Peyer's patch (tissue), 4 donors: Measurements from ENCODE around the gene TAF3. TPM values are rescaled to one million over a fixed set of nuclear protein-coding genes. Genes with fewer than 3 reads are reported as not detected.

Source experiments
- DNase-seq, 3 donors: peaks; one replicate each; pipeline ENCODE4 v3.0.0-alpha.2; 2017 to 2019
- H3K27ac ChIP-seq, 4 donors: fragments of 200-600 bp; sonication (generic); one replicate each; pipeline ENCODE4 v1.5.1; 2016 to 2019
- H3K27me3 ChIP-seq, 2 donors: fragments of 200-600 bp; sonication (generic); one replicate each; pipeline ENCODE4 v1.5.1; 2019
- H3K36me3 ChIP-seq, 3 donors: fragments of 200-600 bp; sonication (generic); one replicate each; pipeline ENCODE4 v1.5.1; 2016 to 2019
- H3K4me1 ChIP-seq, 4 donors: fragments of 200-600 bp; sonication (generic); one replicate each; pipeline ENCODE4 v1.5.1; 2016 to 2019
- H3K4me3 ChIP-seq, 4 donors: fragments of 200-600 bp; sonication (generic); 1 replicate in 3 of 4; 2 replicates in 1 of 4; pipeline ENCODE4 v1.5.1; 2016 to 2019; ENCODE audit warnings: mild to moderate bottlenecking in 1 of 4
- H3K9me3 ChIP-seq, 4 donors: fragments of 200-600 bp; sonication (generic); one replicate each; pipeline ENCODE4 v1.5.1; 2016 to 2019; ENCODE audit warnings: mild to moderate bottlenecking in 1 of 4
- CTCF ChIP-seq, 6 experiments: fragments of 450-650 bp in 4 of 6; fragments of 200-600 bp in 2 of 6; sonication (generic) in 1 of 6; IDR thresholded peaks; one replicate each; pipeline ENCODE4 v1.5.1; 2017 to 2019; ENCODE audit warnings: antibody characterized with exemption in 6 of 6, mild to moderate bottlenecking in 3 of 6, moderate library complexity in 1 of 6
- POLR2A ChIP-seq, 2 donors: fragments of 450-650 bp; IDR thresholded peaks; one replicate each; pipeline ENCODE4 v1.5.1; 2017; ENCODE audit warnings: antibody characterized with exemption in 2 of 2, mild to moderate bottlenecking in 2 of 2, moderate library complexity in 2 of 2
- total RNA-seq, 4 donors: library from RNA; depleted of rRNA; stranded (reverse); fragments of >200 nt; gene quantifications; one replicate each; pipeline ENCODE4 v1.1.0, GENCODE V29; 2016

The TAF3 gene
- total RNA-seq, 4 donors from 2014 or later, result 5.1 to 22.3 (median 7.1) TPM

DNA sequence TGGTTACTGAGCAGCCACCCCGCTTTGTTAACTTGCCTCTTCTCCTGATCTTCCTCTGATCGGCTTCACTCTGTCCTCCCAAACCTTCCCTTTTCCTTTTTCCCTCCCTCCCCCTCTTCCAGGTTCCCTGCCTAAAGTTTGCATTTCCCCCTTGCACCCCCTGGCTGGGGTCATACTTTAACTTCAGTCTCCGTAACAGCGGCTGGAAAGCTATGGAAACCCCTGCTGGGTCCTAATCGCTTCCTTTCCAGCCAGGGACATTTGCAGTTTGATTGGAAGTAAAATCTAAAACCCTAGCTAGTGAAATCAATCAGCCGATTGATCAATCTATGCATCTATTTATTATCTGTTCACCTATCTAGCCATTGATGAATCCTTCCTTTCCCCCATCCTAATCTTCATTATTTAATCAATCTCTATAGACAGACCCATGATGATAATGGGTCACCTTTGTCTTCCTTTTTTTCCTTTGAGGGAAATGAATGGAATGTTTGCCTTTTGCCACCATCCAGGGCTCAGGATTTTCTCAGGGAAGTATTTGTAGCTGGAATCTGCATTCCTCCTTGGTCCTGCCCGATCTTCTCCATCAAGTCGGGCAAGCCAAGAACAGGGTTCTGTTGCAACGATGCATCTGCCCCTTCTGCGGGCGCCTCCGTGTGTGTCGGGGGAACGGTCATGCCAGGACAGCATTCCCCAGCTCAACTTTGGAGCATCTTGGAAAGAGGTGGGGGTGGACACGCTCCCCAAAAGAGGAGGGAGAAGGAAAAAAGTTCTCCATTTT, 245.0 kb downstream of the TAF3 start:
- TF ChIP-seq CTCF (IDR thresholded peaks at IDR 0.05) (no peak), POLR2A (IDR thresholded peaks at IDR 0.05) (no peak)
- Histone ChIP-seq H3K27ac (no peak overlapping the region), H3K4me3 (no peak overlapping the region), H3K4me1 (no peaks in the 10 kb centered on the region), H3K27me3 (no peaks in the 10 kb centered on the region), H3K36me3 (no peaks in the 10 kb centered on the region), H3K9me3 (no peaks in the 10 kb centered on the region)
- no peak for DNase-seq

- no peak for TF ChIP-seq POLR2A (IDR thresholded peaks at IDR 0.05)
- no peak for TF ChIP-seq CTCF (IDR thresholded peaks at IDR 0.05)
- H3K9me3 ChIP-seq, result no peaks in the 10 kb centered on the region
- H3K36me3 ChIP-seq, result no peaks in the 10 kb centered on the region
- DNase-seq, result no peak
- H3K27me3 ChIP-seq, result no peaks in the 10 kb centered on the region
- H3K4me1 ChIP-seq, result no peaks in the 10 kb centered on the region
- no peak overlapping the region for H3K4me3 ChIP-seq
- no peak overlapping the region for H3K27ac ChIP-seq
Measured at GRCh38 chr10:8063935-8064334, 245.6 kb downstream of the TAF3 start.

DNA sequence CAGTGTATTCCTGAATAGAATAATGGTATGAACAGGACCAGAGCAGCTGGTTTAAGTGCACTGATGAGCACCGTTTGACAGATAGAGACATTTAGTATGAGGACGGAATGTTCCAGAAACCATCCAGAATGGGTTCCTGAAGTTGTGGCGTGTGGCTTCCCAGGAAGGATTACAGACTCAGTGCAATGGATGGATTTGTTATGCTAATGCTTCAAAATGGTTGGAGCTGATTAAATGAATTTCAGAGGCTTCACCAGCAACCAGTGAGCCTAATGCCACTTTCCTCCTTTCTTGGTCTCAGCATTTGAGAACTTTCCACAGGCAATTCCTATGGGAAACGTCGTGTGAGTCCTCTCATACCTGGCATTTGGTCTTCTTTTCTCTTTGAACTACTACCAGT, 246.1 kb downstream of the TAF3 start:
- no peak for DNase-seq
- H3K9me3 ChIP-seq, result no peaks in the 10 kb centered on the region
- no peaks in the 10 kb centered on the region for H3K27me3 ChIP-seq
- no peak for TF ChIP-seq CTCF (IDR thresholded peaks at IDR 0.05)
- no peak for TF ChIP-seq POLR2A (IDR thresholded peaks at IDR 0.05)
- H3K36me3 ChIP-seq, result no peaks in the 10 kb centered on the region
- H3K4me3 ChIP-seq, result no peak overlapping the region
- no peak overlapping the region for H3K27ac ChIP-seq
- no peaks in the 10 kb centered on the region for H3K4me1 ChIP-seq

DNA sequence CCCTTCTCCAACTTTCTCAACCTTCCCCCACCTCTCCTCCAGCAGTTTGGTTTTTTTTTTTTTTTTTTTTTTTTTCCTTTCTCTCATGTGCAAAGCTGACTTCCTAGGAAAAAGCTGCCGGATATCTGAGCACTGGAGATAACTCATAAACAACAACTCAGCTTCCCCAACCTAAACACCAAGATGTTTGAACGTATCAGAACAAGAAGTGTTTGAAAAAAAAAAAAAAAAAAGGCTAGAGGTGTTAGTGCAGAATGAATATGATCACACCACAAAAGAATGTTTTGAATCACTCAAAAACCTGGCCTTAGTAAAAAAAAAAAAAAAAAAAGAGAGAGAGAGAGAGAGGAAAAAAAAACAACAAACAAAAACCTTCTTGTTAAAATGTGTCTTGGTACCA, 247.3 kb downstream of the TAF3 start:
- no peaks in the 10 kb centered on the region for H3K9me3 ChIP-seq

DNA sequence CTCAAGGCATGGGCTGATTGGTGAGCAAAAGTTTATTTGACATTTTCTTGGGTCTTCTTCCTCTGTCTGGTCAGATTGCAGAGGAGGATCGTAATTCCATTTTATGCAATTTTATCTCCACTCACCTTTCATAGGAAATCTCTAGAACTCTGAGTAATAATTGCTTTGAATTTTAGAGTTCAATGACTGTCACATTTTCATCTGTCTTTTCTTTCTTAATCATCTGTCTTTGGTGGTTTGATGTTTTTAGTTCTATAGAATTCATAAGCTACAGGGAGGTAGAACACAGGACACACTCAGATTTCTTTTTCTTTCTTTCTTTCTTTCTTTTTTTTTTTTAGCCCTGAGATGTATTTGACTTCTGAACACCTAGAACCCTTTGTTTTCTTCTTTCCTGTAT, 247.8 kb downstream of the TAF3 start:
- H3K4me1 ChIP-seq, result no peaks in the 10 kb centered on the region
- TF ChIP-seq POLR2A (IDR thresholded peaks at IDR 0.05) (no peak), CTCF (IDR thresholded peaks at IDR 0.05) (no peak)
- H3K9me3 ChIP-seq, result no peaks in the 10 kb centered on the region
- no peak for DNase-seq
- no peaks in the 10 kb centered on the region for H3K36me3 ChIP-seq
- no peak overlapping the region for H3K27ac ChIP-seq
- H3K27me3 ChIP-seq, result no peaks in the 10 kb centered on the region
- no peak overlapping the region for H3K4me3 ChIP-seq

More for the DNA sequence above, 247.3 kb downstream of the TAF3 start:
- TF ChIP-seq POLR2A (IDR thresholded peaks at IDR 0.05), result no peak
- no peak for TF ChIP-seq CTCF (IDR thresholded peaks at IDR 0.05)
- Histone ChIP-seq H3K36me3 (no peaks in the 10 kb centered on the region), H3K27ac (no peak overlapping the region), H3K4me3 (no peak overlapping the region), H3K27me3 (no peaks in the 10 kb centered on the region), H3K4me1 (no peaks in the 10 kb centered on the region)
- DNase-seq, result no peak

Other genes starting within 250 kb of the TAF3 start
- gene ITIH5, start 151.5 kb upstream of the TAF3 start, total RNA-seq, result 10 to 100 TPM in 1 of 4 donors, 1 to 10 TPM in 3; 1.9 to 29.7 (median 4.9) TPM
- gene ITIH2, start 115.2 kb upstream of the TAF3 start, total RNA-seq, result not detected
- gene KIN, start 30.5 kb upstream of the TAF3 start, total RNA-seq, result 10 to 100 TPM in 3 of 4 donors, 1 to 10 TPM in 1; 8.9 to 25.6 (median 11.8) TPM
- gene ATP5F1C, start 30.3 kb upstream of the TAF3 start, total RNA-seq, result 100 to 1,000 TPM; 306 to 448 (median 398) TPM
- 1 to 10 TPM in 2 of 4 donors, under 1 TPM in 1, not detected in 1; 0.80 to 5.8 (median 1.4) TPM for gene GATA3, start 236.2 kb downstream of the TAF3 start, total RNA-seq